Fibroblast of lung (primary cell): ENCODE data around the gene INSIG2.

Source experiments
- CTCF ChIP-seq, 2 donors: IDR thresholded peaks in 1 of 2; conservative IDR thresholded peaks in 1 of 2; 1 replicate in 1 of 2; 2 replicates in 1 of 2; pipeline ENCODE4 v1.5.1; 2011 to 2012; ENCODE audit warnings: low read length in 2 of 2, control low read depth in 1 of 2, inconsistent platforms in 1 of 2, low read depth in 1 of 2, mild to moderate bottlenecking in 1 of 2
- EZH2 ChIP-seq: IDR thresholded peaks from 2 replicates; pipeline ENCODE4 v1.5.1; 2012; ENCODE audit warnings: low read length, control low read depth, mild to moderate bottlenecking; ENCODE audit errors: missing control alignments

- TF ChIP-seq CTCF (conservative IDR thresholded peaks at IDR 0.05 in 1 of 2, IDR thresholded peaks at IDR 0.05 in 1 of 2; ENCODE audit: low read depth in 1 of 2, low read length in 2 of 2) (no peak), EZH2 (no peak)
Observed at GRCh38 chr2:118078734-118079133, 9.5 kb upstream of the INSIG2 start.
